Stimulated activated naive CD8-positive, alpha-beta T cell treated with anti-CD3 and anti-CD28 coated beads, Interleukin-15, amount 100 ng/mL, for 72 hours (primary cell): ENCODE data around the gene UQCRC1.

Source experiments
- ATAC-seq: fragments of 150-1000 bp; cut with Tn5 transposase; 2 replicates; pipeline ENCODE4 v1.10.0; 2021; ENCODE audit warnings: mild to moderate bottlenecking, moderate library complexity
- DNase-seq, 2 donors: peaks; one replicate each; pipeline ENCODE4 v3.0.0; 2021 to 2022
- H3K27ac Mint-ChIP-seq, 2 donors: one replicate each; pipeline ENCODE4 v1.8.0; 2022; ENCODE audit warnings: mild to moderate bottlenecking in 2 of 2, mixed read lengths in 2 of 2, moderate library complexity in 2 of 2
- H3K27me3 Mint-ChIP-seq: one replicate; pipeline ENCODE4 v1.8.0; 2022; ENCODE audit warnings: mixed read lengths
- H3K4me1 Mint-ChIP-seq: one replicate; pipeline ENCODE4 v1.8.0; 2022; ENCODE audit warnings: mild to moderate bottlenecking, mixed read lengths
- H3K4me3 Mint-ChIP-seq, 2 donors: one replicate each; pipeline ENCODE4 v1.8.0; 2022; ENCODE audit warnings: mild to moderate bottlenecking in 2 of 2, mixed read lengths in 2 of 2, moderate library complexity in 1 of 2
- H3K9me3 Mint-ChIP-seq, 2 donors: one replicate each; pipeline ENCODE4 v1.8.0; 2022; ENCODE audit warnings: mixed read lengths in 2 of 2

UQCRC1 gene

GRCh38 chr3:48596676-48597407 lies 12.6 kb downstream of the UQCRC1 start:
- no peak overlapping the region for H3K4me3 Mint-ChIP-seq
- peaks cover 47% of the 10 kb centered on the region for H3K27me3 Mint-ChIP-seq
- ATAC-seq (peak; percentile 9), DNase-seq (no peak)
- peak overlapping the region in 1 of 2 donors; percentile 21 for H3K27ac Mint-ChIP-seq
- peaks cover 17% of the 10 kb centered on the region for H3K4me1 Mint-ChIP-seq
- H3K9me3 Mint-ChIP-seq, result no peaks in the 10 kb centered on the region

DNA sequence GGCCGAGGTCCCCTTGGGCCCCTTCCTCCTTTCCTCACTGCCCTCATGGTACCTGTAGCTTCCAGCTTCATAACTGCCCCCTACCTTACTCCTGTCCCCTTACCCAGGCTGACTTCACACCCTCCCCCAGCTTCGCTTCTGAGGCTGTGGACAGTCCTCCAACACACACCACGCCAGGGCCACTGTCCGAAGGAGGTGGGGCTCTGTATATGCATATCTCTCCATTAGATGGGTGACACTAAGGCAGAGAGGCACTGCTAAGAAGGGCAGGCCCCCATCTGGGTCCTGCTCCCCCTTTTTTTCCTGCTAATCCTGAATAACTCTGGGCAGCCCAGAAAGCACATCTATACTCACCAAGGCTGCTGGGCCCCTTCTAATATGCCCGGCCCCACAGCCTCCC lies 13.3 kb downstream of the UQCRC1 start:
- no peaks in the 10 kb centered on the region for H3K9me3 Mint-ChIP-seq
- peak overlapping the region in 1 of 2 donors; percentile 21 for H3K27ac Mint-ChIP-seq
- ATAC-seq, result no peak
- peaks cover 17% of the 10 kb centered on the region for H3K4me1 Mint-ChIP-seq
- H3K27me3 Mint-ChIP-seq, result peaks cover 52% of the 10 kb centered on the region
- H3K4me3 Mint-ChIP-seq, result peak overlapping the region in 1 of 2 donors; percentile 38
- DNase-seq, result no peak

DNA sequence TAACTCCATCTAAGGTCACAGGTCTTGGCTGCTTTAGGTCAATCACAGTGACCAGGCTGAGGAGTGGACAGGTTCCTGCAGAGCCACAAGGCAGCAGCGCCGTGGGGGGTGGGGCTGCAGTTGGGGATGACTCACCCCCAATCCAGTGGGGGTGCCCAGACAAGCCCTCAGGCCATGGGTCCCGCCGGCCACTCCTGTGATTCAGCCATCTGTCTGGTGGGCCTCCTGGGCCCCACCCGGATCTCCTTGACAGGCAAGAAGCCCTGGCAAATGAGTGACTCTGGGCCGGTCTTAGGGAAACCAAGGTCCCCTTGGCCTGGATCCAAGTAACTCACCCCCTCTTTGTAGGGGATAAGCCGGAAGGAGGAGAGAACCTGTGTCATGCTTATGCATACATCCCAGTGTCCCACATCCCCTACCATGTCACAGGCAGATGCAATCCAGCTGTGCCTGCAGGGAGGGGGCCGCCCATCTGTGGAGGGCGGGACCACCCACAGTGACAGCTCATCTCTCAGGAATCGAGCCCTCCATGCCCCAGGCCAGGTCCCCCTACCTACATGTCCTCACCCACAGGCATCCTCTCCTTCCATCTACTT lies 13.8 kb downstream of the UQCRC1 start:
- DNase-seq (no peak), ATAC-seq (peak; percentile 6)
- Mint-ChIP-seq H3K9me3 (no peaks in the 10 kb centered on the region), H3K27ac (peak overlapping the region in 1 of 2 donors; percentile 21), H3K4me1 (peaks cover 17% of the 10 kb centered on the region), H3K27me3 (peaks cover 57% of the 10 kb centered on the region), H3K4me3 (peak overlapping the region in 1 of 2 donors; percentile 62)

DNA sequence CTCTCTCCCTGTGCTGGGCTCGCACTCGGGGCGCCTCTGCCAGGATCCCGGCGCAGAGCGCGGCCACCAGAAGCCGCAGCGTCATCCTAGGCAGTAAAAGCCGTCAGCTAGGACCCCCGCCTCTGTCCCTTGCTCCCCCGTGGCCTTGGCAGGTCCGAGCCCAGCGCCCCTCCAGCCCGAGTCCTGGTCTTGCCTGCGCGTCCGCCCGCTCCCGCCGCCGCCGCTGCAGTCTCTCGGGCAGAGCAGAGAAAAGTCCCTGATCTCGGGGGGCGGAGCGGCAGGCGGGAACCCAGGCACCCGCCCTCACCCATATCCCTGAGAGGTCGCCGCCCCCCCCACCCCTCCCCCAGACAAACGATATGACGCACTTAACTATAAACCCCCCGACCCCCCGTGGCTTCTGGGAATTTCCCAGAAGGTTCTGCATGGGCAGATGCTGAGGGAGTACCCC lies 14.3 kb downstream of the UQCRC1 start, which contains the start of gene COL7A1:
TSS of gene COL7A1 (minus strand) at position 255 of the 451 bp plus-strand sequence. CDS start at position 85, 170 bp downstream.
- Mint-ChIP-seq H3K4me3 (peak within 1 kb of the TSS; percentile 41 to 62), H3K9me3 (no peaks in the 10 kb centered on the region), H3K27me3 (peaks cover 62% of the 10 kb centered on the region), H3K27ac (peak within 1 kb of the TSS in 1 of 2 donors; percentile 21), H3K4me1 (peaks cover 17% of the 10 kb centered on the region)
- ATAC-seq (peak; percentile 4), DNase-seq (no peak)

DNA sequence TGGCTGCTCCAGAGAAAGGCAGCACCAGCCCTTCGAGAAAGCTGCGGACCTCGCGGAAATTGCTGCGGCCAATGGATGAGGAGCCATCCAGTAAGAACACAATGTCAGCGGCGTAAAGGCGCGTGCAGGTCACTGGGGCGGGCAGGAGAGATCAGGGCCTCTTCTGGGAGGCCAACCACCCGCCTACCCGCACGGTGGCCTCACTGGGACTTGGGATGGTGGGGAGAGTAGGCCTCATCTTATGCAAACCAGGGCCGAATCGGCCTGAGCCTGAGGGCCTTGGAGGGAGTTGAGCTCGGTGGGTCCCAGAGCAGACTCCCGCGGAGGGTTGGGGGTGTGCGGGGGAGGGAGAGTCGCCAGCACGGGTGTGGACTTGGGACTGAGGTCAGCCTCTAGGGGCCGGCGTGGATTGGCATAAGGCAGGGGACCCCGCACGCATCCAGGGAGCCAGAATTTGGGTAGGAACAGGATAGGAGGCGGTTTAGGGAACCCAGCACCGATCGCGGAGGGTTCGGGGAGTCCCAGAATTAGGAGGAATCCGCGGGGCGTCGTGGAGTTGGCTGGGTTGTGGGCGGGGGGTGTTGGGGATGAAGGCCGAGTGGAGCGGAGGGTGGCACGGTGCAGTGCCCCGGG lies 14.9 kb downstream of the UQCRC1 start:
- no peaks in the 10 kb centered on the region for H3K9me3 Mint-ChIP-seq
- peaks cover 68% of the 10 kb centered on the region for H3K27me3 Mint-ChIP-seq
- no peak overlapping the region for H3K27ac Mint-ChIP-seq
- ATAC-seq (no peak), DNase-seq (no peak)
- H3K4me3 Mint-ChIP-seq, result peak overlapping the region; percentile 41 to 62
- H3K4me1 Mint-ChIP-seq, result peaks cover 17% of the 10 kb centered on the region

- Mint-ChIP-seq H3K4me1 (peaks cover 17% of the 10 kb centered on the region), H3K9me3 (no peaks in the 10 kb centered on the region), H3K4me3 (no peak overlapping the region), H3K27ac (no peak overlapping the region), H3K27me3 (peaks cover 80% of the 10 kb centered on the region)
- DNase-seq (no peak), ATAC-seq (no peak)
Measured at GRCh38 chr3:48593337-48593736, 16.1 kb downstream of the UQCRC1 start.

- H3K27me3 Mint-ChIP-seq, result peaks cover 87% of the 10 kb centered on the region
- DNase-seq (no peak), ATAC-seq (no peak)
- H3K4me3 Mint-ChIP-seq, result no peak overlapping the region
- no peaks in the 10 kb centered on the region for H3K9me3 Mint-ChIP-seq
- H3K4me1 Mint-ChIP-seq, result peaks cover 17% of the 10 kb centered on the region
- no peak overlapping the region for H3K27ac Mint-ChIP-seq
Measured at GRCh38 chr3:48592519-48593087, 16.8 kb downstream of the UQCRC1 start.

DNA sequence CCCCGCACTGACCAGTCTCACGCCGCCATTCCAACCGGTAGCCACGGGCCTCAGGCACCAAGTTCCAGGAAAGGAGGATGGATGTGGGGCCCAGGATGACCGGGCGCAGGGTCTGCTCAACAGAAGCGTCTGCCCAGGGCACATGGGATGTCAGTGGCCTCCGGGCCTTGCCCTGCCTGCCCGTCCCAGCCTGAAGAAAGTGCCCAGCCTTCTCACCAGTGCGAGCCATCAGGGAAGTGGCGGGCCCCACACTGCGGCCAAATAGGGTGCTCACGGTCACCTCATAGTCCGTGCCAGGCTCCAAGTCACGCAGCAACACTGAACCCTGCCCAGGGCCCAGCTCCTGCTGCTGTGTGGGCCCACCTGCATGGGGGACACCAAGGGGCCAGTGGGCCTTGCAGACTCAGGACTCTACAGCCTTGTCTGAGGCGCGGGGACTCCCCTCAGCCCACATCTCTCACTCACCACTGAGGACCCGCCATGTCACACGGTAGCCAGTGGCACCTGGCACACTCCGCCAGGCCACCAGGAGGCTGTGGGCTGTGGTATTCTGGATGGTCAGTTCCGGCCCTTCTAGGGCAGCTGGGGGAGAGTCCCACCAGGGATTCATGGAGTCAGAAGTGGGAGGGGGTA lies 17.4 kb downstream of the UQCRC1 start:
- ATAC-seq, result no peak
- peaks cover 92% of the 10 kb centered on the region for H3K27me3 Mint-ChIP-seq
- no peak overlapping the region for H3K4me3 Mint-ChIP-seq
- H3K4me1 Mint-ChIP-seq, result peaks cover 17% of the 10 kb centered on the region
- H3K27ac Mint-ChIP-seq, result no peak overlapping the region
- H3K9me3 Mint-ChIP-seq, result no peaks in the 10 kb centered on the region
- no peak for DNase-seq

- no peak for DNase-seq
- Mint-ChIP-seq H3K9me3 (no peaks in the 10 kb centered on the region), H3K27ac (no peak overlapping the region), H3K4me3 (no peak overlapping the region), H3K4me1 (peaks cover 17% of the 10 kb centered on the region), H3K27me3 (peaks cover 92% of the 10 kb centered on the region)
- no peak for ATAC-seq
Measured at GRCh38 chr3:48591436-48591835, 18.0 kb downstream of the UQCRC1 start.

GRCh38 chr3:48588230-48588629 lies 21.2 kb downstream of the UQCRC1 start:
- ATAC-seq (no peak), DNase-seq (no peak)
- Mint-ChIP-seq H3K4me1 (no peaks in the 10 kb centered on the region), H3K27me3 (peaks cover 60% of the 10 kb centered on the region), H3K27ac (peak overlapping the region in 1 of 2 donors; percentile 19), H3K4me3 (no peak overlapping the region), H3K9me3 (no peaks in the 10 kb centered on the region)

GRCh38 chr3:48587686-48588085 lies 21.8 kb downstream of the UQCRC1 start:
- H3K4me1 Mint-ChIP-seq, result no peaks in the 10 kb centered on the region
- H3K4me3 Mint-ChIP-seq, result no peak overlapping the region
- no peak overlapping the region for H3K27ac Mint-ChIP-seq
- DNase-seq (no peak), ATAC-seq (no peak)
- no peaks in the 10 kb centered on the region for H3K9me3 Mint-ChIP-seq
- H3K27me3 Mint-ChIP-seq, result peaks cover 54% of the 10 kb centered on the region

- DNase-seq (no peak), ATAC-seq (no peak)
- Mint-ChIP-seq H3K4me3 (no peak overlapping the region), H3K9me3 (no peaks in the 10 kb centered on the region), H3K4me1 (no peaks in the 10 kb centered on the region), H3K27me3 (peaks cover 33% of the 10 kb centered on the region), H3K27ac (no peak overlapping the region)
Measured at GRCh38 chr3:48585411-48585810, 24.0 kb downstream of the UQCRC1 start.

DNA sequence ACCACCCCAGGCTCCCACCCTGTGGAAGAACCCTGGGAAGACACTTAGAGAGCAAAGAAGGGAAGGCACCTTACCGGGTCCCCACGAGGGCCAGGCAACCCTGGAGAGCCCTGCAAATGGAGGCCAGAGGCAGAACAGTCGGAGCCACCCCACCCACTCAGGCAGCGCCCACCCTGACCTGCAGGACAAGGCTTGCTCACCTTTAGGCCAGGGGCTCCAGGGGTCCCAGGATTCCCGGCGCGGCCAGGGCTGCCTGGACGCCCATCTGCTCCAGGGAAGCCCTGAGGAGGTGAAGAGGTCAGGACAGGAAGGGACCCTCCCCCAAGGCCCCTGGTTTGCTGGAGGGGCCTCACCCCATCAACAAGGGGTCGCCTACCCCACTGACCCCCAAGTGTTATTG lies 24.6 kb downstream of the UQCRC1 start:
- DNase-seq, result no peak
- Mint-ChIP-seq H3K4me3 (no peak overlapping the region), H3K4me1 (no peaks in the 10 kb centered on the region), H3K27ac (peak overlapping the region in 1 of 2 donors; percentile 55), H3K27me3 (peaks cover 28% of the 10 kb centered on the region), H3K9me3 (no peaks in the 10 kb centered on the region)
- no peak for ATAC-seq

- DNase-seq, result no peak
- no peaks in the 10 kb centered on the region for H3K4me1 Mint-ChIP-seq
- no peaks in the 10 kb centered on the region for H3K27me3 Mint-ChIP-seq
- H3K27ac Mint-ChIP-seq, result peak overlapping the region; percentile 24 to 69
- no peaks in the 10 kb centered on the region for H3K9me3 Mint-ChIP-seq
- H3K4me3 Mint-ChIP-seq, result no peak overlapping the region
- ATAC-seq, result no peak
Measured at GRCh38 chr3:48581621-48582481, 27.6 kb downstream of the UQCRC1 start.
